ENCODE data around the gene PDLIM5.

Gene PDLIM5

GRCh38 chr4:94566420-94566819 lies 114.7 kb downstream of the PDLIM5 start:
- DNase-seq, result no peak

- no peak for DNase-seq
These were observed 116.1 kb downstream of the PDLIM5 start for GRCh38 chr4:94567811-94568210.

- DNase-seq, result no peak
These were observed 118.8 kb downstream of the PDLIM5 start for GRCh38 chr4:94570558-94570957.

GRCh38 chr4:94571298-94571697 lies 119.6 kb downstream of the PDLIM5 start:
- DNase-seq, result no peak

GRCh38 chr4:94571715-94572114 lies 120.0 kb downstream of the PDLIM5 start:
- DNase-seq, result no peak

GRCh38 chr4:94574050-94574449 lies 122.3 kb downstream of the PDLIM5 start:
- no peak for DNase-seq

GRCh38 chr4:94574616-94575015 lies 122.9 kb downstream of the PDLIM5 start:
- DNase-seq, result no peak

GRCh38 chr4:94575652-94576051 lies 123.9 kb downstream of the PDLIM5 start:
- no peak for DNase-seq

GRCh38 chr4:94576210-94576609 lies 124.5 kb downstream of the PDLIM5 start:
- DNase-seq, result no peak

- no peak for DNase-seq
These were observed 125.4 kb downstream of the PDLIM5 start for GRCh38 chr4:94577136-94577535.

GRCh38 chr4:94578195-94578594 lies 126.5 kb downstream of the PDLIM5 start:
- DNase-seq, result no peak

GRCh38 chr4:94581766-94582165 lies 130.0 kb downstream of the PDLIM5 start:
- DNase-seq, result no peak

GRCh38 chr4:94582517-94582916 lies 130.8 kb downstream of the PDLIM5 start:
- DNase-seq, result no peak

- no peak for DNase-seq
These were observed 132.3 kb downstream of the PDLIM5 start for GRCh38 chr4:94583914-94584641.

GRCh38 chr4:94588896-94589693 lies 137.4 kb downstream of the PDLIM5 start:
- no peak for DNase-seq

GRCh38 chr4:94590493-94590892 lies 138.8 kb downstream of the PDLIM5 start:
- no peak for DNase-seq

GRCh38 chr4:94591289-94591688 lies 139.5 kb downstream of the PDLIM5 start:
- DNase-seq, result no peak

- no peak for DNase-seq
These were observed 143.3 kb downstream of the PDLIM5 start for GRCh38 chr4:94595013-94595412.

- DNase-seq, result peak in 1 of 5 donors; percentile 28
These were observed 144.2 kb downstream of the PDLIM5 start for GRCh38 chr4:94595880-94596483.

GRCh38 chr4:94598758-94599157 lies 147.0 kb downstream of the PDLIM5 start:
- no peak for DNase-seq

- no peak for DNase-seq
These were observed 151.5 kb downstream of the PDLIM5 start for GRCh38 chr4:94603170-94603747.

- DNase-seq, result no peak
These were observed 153.6 kb downstream of the PDLIM5 start for GRCh38 chr4:94605241-94605805.

GRCh38 chr4:94610145-94610544 lies 158.4 kb downstream of the PDLIM5 start:
- no peak for DNase-seq

All from T-helper 1 cell (primary cell).